WTC11 (cell line): ENCODE data around the gene SYMPK. TPM values are rescaled to one million over a fixed set of nuclear protein-coding genes. Genes with fewer than 3 reads are reported as not detected.

ENCODE experiments used
- ATAC-seq: fragments of 200-7000 bp; cut with Tn5 transposase; 2 replicates; pipeline ENCODE4 v1.10.0; 2021; ENCODE audit warnings: mild to moderate bottlenecking, moderate library complexity
- CTCF ChIA-PET: fragments of 300-600 bp; sonication (Branson Sonifier 250); formaldehyde crosslinking; loops from one replicate; lab custom pipeline; 2021; ENCODE audit warnings: antibody characterized with exemption; lab: Charles Lee
- POLR2A ChIA-PET: fragments of 350-600 bp; sonication (Branson Sonifier 250); formaldehyde crosslinking; loops from one replicate; lab custom pipeline; 2021; ENCODE audit warnings: antibody characterized with exemption; lab: Charles Lee
- DNase-seq: peaks from one replicate; pipeline ENCODE4 v3.0.0; 2021; ENCODE audit warnings: low spot score
- H3K27ac Mint-ChIP-seq: 2 replicates; pipeline ENCODE4 v1.8.0; 2021; ENCODE audit warnings: mixed read lengths
- H3K27me3 Mint-ChIP-seq: 2 replicates; pipeline ENCODE4 v1.8.0; 2021; ENCODE audit warnings: low read depth, mild to moderate bottlenecking, moderate library complexity, mixed read lengths
- H3K36me3 Mint-ChIP-seq: 2 replicates; pipeline ENCODE4 v1.8.0; 2021; ENCODE audit warnings: mixed read lengths
- H3K4me1 Mint-ChIP-seq: 2 replicates; pipeline ENCODE4 v1.8.0; 2022; ENCODE audit warnings: mixed read lengths
- H3K4me3 Mint-ChIP-seq: 2 replicates; pipeline ENCODE4 v1.8.0; 2021; ENCODE audit warnings: mild to moderate bottlenecking, moderate library complexity, mixed read lengths
- H3K9me3 Mint-ChIP-seq: 2 replicates; pipeline ENCODE4 v1.8.0; 2021; ENCODE audit warnings: mixed read lengths
- FOXP1 ChIP-seq: sonication (generic); formaldehyde crosslinking; IDR thresholded peaks from 2 replicates; pipeline ENCODE4 v1.8.0; 2022; ENCODE audit warnings: missing genetic modification reagents, mild to moderate bottlenecking, moderate library complexity, borderline replicate concordance
- NFATC4 ChIP-seq: fragments of 250-450 bp; sonication (Bioruptor Pico); IDR thresholded peaks from 2 replicates; pipeline ENCODE4 v1.9.0; 2021; ENCODE audit warnings: mild to moderate bottlenecking
- NR2C2 ChIP-seq: sonication (generic); formaldehyde crosslinking; IDR thresholded peaks from 2 replicates; pipeline ENCODE4 v1.8.0; 2022; ENCODE audit warnings: mild to moderate bottlenecking, missing genetic modification reagents
- TP53 ChIP-seq: sonication (generic); formaldehyde crosslinking; IDR thresholded peaks from 2 replicates; pipeline ENCODE4 v1.8.1; 2023; ENCODE audit warnings: mild to moderate bottlenecking, missing genetic modification reagents
- ZNF121 ChIP-seq: sonication (generic); formaldehyde crosslinking; IDR thresholded peaks from 2 replicates; pipeline ENCODE4 v1.8.0; 2023; ENCODE audit warnings: missing genetic modification reagents
- ZNF138 ChIP-seq: sonication (generic); formaldehyde crosslinking; conservative IDR thresholded peaks from 2 replicates; pipeline ENCODE4 v1.8.1; 2022; ENCODE audit warnings: mild to moderate bottlenecking, moderate library complexity, missing genetic modification reagents
- ZNF423 ChIP-seq: fragments of 250-450 bp; sonication (Bioruptor Pico); IDR thresholded peaks from 2 replicates; pipeline ENCODE4 v2.1.2; 2022; ENCODE audit warnings: mild to moderate bottlenecking, moderate library complexity
- total RNA-seq: library from RNA; stranded (reverse); gene quantifications from 3 replicates; pipeline ENCODE4 v1.2.3, GENCODE V29; 2021
- TF ChIP-seq, protein P1 (sequence below): sonication (generic); formaldehyde crosslinking; IDR thresholded peaks from 2 replicates; pipeline ENCODE4 v1.8.0; 2023; ENCODE audit warnings: mild to moderate bottlenecking, missing genetic modification reagents
- TF ChIP-seq, protein P2 (sequence below): sonication (generic); formaldehyde crosslinking; IDR thresholded peaks from 2 replicates; pipeline ENCODE4 v1.8.1; 2023; ENCODE audit warnings: mild to moderate bottlenecking, missing genetic modification reagents, borderline replicate concordance
- TF ChIP-seq, protein P3 (sequence below): fragments of 200-600 bp; IDR thresholded peaks from 2 replicates; pipeline ENCODE4 v1.8.0; 2022; ENCODE audit warnings: antibody characterized with exemption
- TF ChIP-seq, protein P4 (sequence below): fragments of 250-450 bp; sonication (Bioruptor Pico); IDR thresholded peaks from 2 replicates; pipeline ENCODE4 v1.8.0; 2021; ENCODE audit warnings: mild to moderate bottlenecking
- TF ChIP-seq, protein P5 (sequence below): sonication (generic); formaldehyde crosslinking; IDR thresholded peaks from 2 replicates; pipeline ENCODE4 v1.8.1; 2023; ENCODE audit warnings: mild to moderate bottlenecking, missing genetic modification reagents, moderate library complexity
- TF ChIP-seq, protein P6 (sequence below): fragments of 250-450 bp; sonication (Bioruptor Pico); conservative IDR thresholded peaks from 2 replicates; pipeline ENCODE4 v1.9.0; 2021; ENCODE audit warnings: mild to moderate bottlenecking
- TF ChIP-seq, protein P7 (sequence below): sonication (generic); formaldehyde crosslinking; IDR thresholded peaks from 2 replicates; pipeline ENCODE4 v1.8.1; 2022; ENCODE audit warnings: low read depth, mild to moderate bottlenecking, moderate library complexity, missing genetic modification reagents, borderline replicate concordance

SYMPK gene
- total RNA-seq, 1 experiment from 2014 or later, result 106 TPM

DNA sequence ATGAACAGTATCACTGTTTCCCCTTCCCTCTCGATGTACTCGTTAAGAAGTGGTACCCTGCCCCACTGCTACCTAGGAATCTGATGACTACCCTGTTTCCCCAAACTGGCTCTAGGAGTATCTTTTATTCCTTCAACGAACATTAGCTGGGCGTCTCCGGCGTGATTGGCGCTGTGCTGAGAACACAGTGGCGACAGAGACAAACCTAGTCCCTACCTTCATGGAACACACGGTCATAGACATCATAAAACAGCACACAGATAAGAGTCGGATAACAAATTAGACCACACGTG lies 730 bp downstream of the SYMPK start (continued):
- TF ChIP-seq, protein P1, sequence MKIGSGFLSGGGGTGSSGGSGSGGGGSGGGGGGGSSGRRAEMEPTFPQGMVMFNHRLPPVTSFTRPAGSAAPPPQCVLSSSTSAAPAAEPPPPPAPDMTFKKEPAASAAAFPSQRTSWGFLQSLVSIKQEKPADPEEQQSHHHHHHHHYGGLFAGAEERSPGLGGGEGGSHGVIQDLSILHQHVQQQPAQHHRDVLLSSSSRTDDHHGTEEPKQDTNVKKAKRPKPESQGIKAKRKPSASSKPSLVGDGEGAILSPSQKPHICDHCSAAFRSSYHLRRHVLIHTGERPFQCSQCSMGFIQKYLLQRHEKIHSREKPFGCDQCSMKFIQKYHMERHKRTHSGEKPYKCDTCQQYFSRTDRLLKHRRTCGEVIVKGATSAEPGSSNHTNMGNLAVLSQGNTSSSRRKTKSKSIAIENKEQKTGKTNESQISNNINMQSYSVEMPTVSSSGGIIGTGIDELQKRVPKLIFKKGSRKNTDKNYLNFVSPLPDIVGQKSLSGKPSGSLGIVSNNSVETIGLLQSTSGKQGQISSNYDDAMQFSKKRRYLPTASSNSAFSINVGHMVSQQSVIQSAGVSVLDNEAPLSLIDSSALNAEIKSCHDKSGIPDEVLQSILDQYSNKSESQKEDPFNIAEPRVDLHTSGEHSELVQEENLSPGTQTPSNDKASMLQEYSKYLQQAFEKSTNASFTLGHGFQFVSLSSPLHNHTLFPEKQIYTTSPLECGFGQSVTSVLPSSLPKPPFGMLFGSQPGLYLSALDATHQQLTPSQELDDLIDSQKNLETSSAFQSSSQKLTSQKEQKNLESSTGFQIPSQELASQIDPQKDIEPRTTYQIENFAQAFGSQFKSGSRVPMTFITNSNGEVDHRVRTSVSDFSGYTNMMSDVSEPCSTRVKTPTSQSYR, result no peak
- TF ChIP-seq TP53 (CRISPR knock-in tag) (no peak), NFATC4 (CRISPR knock-in tag) (no peak)
- TF ChIP-seq, all 79 proteins: peak for 2

DNA sequence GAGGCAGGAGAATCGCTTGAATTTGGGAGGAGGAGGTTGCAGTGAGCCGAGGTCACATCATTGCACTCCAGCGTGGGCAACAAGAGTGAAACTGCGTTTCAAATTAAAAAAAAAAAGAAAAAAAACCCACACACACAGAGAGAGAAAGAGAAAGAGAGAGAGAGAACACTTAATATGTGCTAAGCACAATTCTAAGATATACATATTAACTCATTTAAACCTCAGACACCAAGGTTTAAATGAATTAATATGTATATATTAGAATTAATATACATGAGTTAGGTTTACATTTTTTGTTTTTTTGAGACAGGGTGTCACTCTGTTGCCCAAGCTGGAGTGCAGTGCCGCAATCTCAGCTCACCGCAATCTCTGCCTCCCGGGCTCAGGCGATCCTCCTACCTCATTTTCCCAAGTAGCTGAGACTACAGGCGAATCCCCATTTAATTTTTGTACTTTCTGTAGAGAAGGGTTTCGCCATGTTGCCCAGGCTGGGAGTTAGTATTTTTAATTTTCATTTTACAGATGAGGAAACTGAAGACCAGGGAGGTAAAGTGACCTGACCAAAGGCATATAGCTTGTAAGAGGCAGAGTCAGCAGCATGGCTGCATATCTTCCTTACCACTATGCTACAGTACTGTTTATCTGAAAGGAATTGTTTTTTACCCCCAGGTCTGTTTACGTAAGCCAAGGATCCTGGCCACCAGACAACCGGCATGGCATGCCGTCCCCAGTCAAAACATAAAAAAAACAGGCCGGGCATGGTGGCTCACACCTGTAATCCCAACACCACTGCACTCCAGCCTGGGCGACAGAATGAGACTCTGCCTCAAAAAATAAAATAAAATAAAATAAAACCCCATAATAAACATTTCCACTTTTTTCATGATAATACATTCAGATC lies 2.3 kb downstream of the SYMPK start:
- ATAC-seq (no peak), DNase-seq (no peak)
- Mint-ChIP-seq H3K4me1 (peaks cover 18% of the 10 kb centered on the region), H3K27me3 (no peaks in the 10 kb centered on the region), H3K36me3 (peaks cover 14% of the 10 kb centered on the region), H3K9me3 (no peaks in the 10 kb centered on the region), H3K4me3 (peak overlapping the region; percentile 89), H3K27ac (no peak overlapping the region)
- ChIA-PET POLR2A (no interaction called here), CTCF (interaction anchor here (4.9 kb wide), 1 partner anchor 44 kb away, joined by 86 read pairs; no protein-coding TSS in a partner anchor)
- TF ChIP-seq, protein P2, sequence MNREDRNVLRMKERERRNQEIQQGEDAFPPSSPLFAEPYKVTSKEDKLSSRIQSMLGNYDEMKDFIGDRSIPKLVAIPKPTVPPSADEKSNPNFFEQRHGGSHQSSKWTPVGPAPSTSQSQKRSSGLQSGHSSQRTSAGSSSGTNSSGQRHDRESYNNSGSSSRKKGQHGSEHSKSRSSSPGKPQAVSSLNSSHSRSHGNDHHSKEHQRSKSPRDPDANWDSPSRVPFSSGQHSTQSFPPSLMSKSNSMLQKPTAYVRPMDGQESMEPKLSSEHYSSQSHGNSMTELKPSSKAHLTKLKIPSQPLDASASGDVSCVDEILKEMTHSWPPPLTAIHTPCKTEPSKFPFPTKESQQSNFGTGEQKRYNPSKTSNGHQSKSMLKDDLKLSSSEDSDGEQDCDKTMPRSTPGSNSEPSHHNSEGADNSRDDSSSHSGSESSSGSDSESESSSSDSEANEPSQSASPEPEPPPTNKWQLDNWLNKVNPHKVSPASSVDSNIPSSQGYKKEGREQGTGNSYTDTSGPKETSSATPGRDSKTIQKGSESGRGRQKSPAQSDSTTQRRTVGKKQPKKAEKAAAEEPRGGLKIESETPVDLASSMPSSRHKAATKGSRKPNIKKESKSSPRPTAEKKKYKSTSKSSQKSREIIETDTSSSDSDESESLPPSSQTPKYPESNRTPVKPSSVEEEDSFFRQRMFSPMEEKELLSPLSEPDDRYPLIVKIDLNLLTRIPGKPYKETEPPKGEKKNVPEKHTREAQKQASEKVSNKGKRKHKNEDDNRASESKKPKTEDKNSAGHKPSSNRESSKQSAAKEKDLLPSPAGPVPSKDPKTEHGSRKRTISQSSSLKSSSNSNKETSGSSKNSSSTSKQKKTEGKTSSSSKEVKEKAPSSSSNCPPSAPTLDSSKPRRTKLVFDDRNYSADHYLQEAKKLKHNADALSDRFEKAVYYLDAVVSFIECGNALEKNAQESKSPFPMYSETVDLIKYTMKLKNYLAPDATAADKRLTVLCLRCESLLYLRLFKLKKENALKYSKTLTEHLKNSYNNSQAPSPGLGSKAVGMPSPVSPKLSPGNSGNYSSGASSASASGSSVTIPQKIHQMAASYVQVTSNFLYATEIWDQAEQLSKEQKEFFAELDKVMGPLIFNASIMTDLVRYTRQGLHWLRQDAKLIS, result no peak
- TF ChIP-seq, protein P1, result no peak
- no peak for TF ChIP-seq FOXP1 (CRISPR knock-in tag)
- no peak for TF ChIP-seq ZNF121 (CRISPR knock-in tag)
- TF ChIP-seq ZNF423 (CRISPR knock-in tag), result no peak
- TF ChIP-seq, protein P3, sequence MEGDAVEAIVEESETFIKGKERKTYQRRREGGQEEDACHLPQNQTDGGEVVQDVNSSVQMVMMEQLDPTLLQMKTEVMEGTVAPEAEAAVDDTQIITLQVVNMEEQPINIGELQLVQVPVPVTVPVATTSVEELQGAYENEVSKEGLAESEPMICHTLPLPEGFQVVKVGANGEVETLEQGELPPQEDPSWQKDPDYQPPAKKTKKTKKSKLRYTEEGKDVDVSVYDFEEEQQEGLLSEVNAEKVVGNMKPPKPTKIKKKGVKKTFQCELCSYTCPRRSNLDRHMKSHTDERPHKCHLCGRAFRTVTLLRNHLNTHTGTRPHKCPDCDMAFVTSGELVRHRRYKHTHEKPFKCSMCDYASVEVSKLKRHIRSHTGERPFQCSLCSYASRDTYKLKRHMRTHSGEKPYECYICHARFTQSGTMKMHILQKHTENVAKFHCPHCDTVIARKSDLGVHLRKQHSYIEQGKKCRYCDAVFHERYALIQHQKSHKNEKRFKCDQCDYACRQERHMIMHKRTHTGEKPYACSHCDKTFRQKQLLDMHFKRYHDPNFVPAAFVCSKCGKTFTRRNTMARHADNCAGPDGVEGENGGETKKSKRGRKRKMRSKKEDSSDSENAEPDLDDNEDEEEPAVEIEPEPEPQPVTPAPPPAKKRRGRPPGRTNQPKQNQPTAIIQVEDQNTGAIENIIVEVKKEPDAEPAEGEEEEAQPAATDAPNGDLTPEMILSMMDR, result no peak
- TF ChIP-seq, protein P4, sequence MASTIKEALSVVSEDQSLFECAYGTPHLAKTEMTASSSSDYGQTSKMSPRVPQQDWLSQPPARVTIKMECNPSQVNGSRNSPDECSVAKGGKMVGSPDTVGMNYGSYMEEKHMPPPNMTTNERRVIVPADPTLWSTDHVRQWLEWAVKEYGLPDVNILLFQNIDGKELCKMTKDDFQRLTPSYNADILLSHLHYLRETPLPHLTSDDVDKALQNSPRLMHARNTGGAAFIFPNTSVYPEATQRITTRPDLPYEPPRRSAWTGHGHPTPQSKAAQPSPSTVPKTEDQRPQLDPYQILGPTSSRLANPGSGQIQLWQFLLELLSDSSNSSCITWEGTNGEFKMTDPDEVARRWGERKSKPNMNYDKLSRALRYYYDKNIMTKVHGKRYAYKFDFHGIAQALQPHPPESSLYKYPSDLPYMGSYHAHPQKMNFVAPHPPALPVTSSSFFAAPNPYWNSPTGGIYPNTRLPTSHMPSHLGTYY (CRISPR knock-in tag), result no peak
- TF ChIP-seq ZNF138, result no peak
- TF ChIP-seq NR2C2, result no peak
- TF ChIP-seq, protein P5, sequence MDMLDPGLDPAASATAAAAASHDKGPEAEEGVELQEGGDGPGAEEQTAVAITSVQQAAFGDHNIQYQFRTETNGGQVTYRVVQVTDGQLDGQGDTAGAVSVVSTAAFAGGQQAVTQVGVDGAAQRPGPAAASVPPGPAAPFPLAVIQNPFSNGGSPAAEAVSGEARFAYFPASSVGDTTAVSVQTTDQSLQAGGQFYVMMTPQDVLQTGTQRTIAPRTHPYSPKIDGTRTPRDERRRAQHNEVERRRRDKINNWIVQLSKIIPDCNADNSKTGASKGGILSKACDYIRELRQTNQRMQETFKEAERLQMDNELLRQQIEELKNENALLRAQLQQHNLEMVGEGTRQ (CRISPR knock-in tag), result no peak
- TF ChIP-seq, protein P6, sequence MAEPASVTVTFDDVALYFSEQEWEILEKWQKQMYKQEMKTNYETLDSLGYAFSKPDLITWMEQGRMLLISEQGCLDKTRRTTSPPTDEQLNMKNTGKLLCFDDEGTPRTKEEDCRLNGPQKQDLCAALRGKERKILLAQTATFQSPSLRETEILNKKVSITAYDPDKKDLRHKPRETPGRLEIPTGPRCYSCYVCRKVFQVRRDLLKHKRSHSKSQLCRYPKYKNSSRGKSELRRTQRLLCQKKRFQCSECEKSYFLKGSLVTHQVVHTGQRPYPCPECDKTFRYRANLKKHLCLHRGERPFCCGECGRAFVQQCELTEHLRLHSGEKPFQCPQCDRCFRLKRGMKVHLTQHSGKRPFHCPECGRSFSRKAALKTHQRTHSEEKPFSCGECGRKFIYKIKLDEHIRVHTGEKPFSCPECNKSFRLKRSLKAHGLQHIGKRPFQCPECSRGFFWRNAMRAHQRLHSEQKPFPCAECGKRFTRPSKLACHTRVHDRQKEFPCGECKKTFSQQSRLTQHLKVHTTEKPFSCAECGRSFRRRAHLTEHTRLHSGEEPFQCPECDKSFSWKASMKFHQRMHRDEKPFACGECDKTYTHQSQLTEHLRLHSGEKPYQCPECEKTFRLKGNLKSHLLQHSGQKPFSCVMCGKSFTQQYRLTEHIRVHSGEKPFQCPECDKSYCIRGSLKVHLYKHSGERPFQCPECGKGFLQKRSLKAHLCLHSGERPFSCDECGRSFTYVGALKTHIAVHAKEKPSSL (CRISPR knock-in tag), result no peak
- TF ChIP-seq, protein P7, sequence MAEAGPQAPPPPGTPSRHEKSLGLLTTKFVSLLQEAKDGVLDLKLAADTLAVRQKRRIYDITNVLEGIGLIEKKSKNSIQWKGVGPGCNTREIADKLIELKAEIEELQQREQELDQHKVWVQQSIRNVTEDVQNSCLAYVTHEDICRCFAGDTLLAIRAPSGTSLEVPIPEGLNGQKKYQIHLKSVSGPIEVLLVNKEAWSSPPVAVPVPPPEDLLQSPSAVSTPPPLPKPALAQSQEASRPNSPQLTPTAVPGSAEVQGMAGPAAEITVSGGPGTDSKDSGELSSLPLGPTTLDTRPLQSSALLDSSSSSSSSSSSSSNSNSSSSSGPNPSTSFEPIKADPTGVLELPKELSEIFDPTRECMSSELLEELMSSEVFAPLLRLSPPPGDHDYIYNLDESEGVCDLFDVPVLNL, result no peak
